HEK293T (cell line): ENCODE results near the gene LRP11.
"Not testable (repeated sequence)": the region's sequence is repeated elsewhere in the genome, so short reads cannot be mapped to it uniquely, and the experiment has no call there.

Experiments
- CTCF ChIA-PET: fragments of 350-600 bp; formaldehyde crosslinking; extraction: SDS; loops from one replicate; lab custom pipeline; 2021; ENCODE audit warnings: antibody characterized with exemption, inconsistent platforms; lab: Yijun Ruan, JAX
- POLR2A ChIA-PET: fragments of 350-600 bp; formaldehyde crosslinking; extraction: SDS; loops from one replicate; lab custom pipeline; 2020; ENCODE audit warnings: antibody characterized with exemption, inconsistent platforms; lab: Yijun Ruan, JAX
- DNase-seq: peaks from one replicate; pipeline ENCODE4 v3.0.0; 2012; ENCODE audit warnings: mixed read lengths; ENCODE audit errors: extremely low spot score
- ARNT ChIP-seq: fragments of 450-650 bp; IDR thresholded peaks from 2 replicates; pipeline ENCODE4 v1.6.1; 2017; ENCODE audit warnings: mild to moderate bottlenecking
- BHLHE40 ChIP-seq: fragments of 450-650 bp; IDR thresholded peaks from 2 replicates; pipeline ENCODE4 v1.6.1; 2016; ENCODE audit warnings: mild to moderate bottlenecking, moderate library complexity, borderline replicate concordance
- CTBP1 ChIP-seq: fragments of 450-650 bp; IDR thresholded peaks from 2 replicates; pipeline ENCODE4 v1.6.1; 2016; ENCODE audit warnings: borderline replicate concordance
- ELF4 ChIP-seq: fragments of 450-650 bp; IDR thresholded peaks from 2 replicates; pipeline ENCODE4 v1.6.1; 2017; ENCODE audit warnings: antibody characterized with exemption
- FOXA1 ChIP-seq: fragments of 450-650 bp; IDR thresholded peaks from 2 replicates; pipeline ENCODE4 v1.6.1; 2016; ENCODE audit warnings: mild to moderate bottlenecking
- FOXK2 ChIP-seq: fragments of 450-650 bp; IDR thresholded peaks from 2 replicates; pipeline ENCODE4 v1.6.1; 2016; ENCODE audit warnings: mild to moderate bottlenecking
- FOXM1 ChIP-seq: fragments of 450-650 bp; IDR thresholded peaks from 2 replicates; pipeline ENCODE4 v1.6.1; 2017; ENCODE audit warnings: mild to moderate bottlenecking, borderline replicate concordance
- HDGF ChIP-seq: fragments of 450-650 bp; IDR thresholded peaks from 2 replicates; pipeline ENCODE4 v1.6.1; 2017; ENCODE audit warnings: antibody characterized with exemption, borderline replicate concordance
- L3MBTL2 ChIP-seq: fragments of 450-650 bp; conservative IDR thresholded peaks from 2 replicates; pipeline ENCODE4 v1.6.1; 2016; ENCODE audit warnings: mild to moderate bottlenecking
- LEF1 ChIP-seq: fragments of 450-650 bp; IDR thresholded peaks from 2 replicates; pipeline ENCODE4 v1.6.1; 2017; ENCODE audit warnings: mild to moderate bottlenecking, borderline replicate concordance
- NFRKB ChIP-seq: fragments of 450-650 bp; IDR thresholded peaks from 2 replicates; pipeline ENCODE4 v1.6.1; 2016; ENCODE audit warnings: mild to moderate bottlenecking, moderate library complexity
- SP1 ChIP-seq: fragments of 450-650 bp; IDR thresholded peaks from 2 replicates; pipeline ENCODE4 v1.6.1; 2017
- SUZ12 ChIP-seq: fragments of 450-650 bp; IDR thresholded peaks from 2 replicates; pipeline ENCODE4 v1.6.1; 2016; ENCODE audit warnings: mild to moderate bottlenecking
- TARDBP ChIP-seq: fragments of 450-650 bp; IDR thresholded peaks from 2 replicates; pipeline ENCODE4 v1.6.1; 2016
- ZNF384 ChIP-seq: fragments of 450-650 bp; IDR thresholded peaks from 2 replicates; pipeline ENCODE4 v1.6.1; 2016
- TF ChIP-seq, protein P1 (sequence below): fragments of 450-650 bp; IDR thresholded peaks from 2 replicates; pipeline ENCODE4 v1.6.1; 2016

The LRP11 gene

DNA sequence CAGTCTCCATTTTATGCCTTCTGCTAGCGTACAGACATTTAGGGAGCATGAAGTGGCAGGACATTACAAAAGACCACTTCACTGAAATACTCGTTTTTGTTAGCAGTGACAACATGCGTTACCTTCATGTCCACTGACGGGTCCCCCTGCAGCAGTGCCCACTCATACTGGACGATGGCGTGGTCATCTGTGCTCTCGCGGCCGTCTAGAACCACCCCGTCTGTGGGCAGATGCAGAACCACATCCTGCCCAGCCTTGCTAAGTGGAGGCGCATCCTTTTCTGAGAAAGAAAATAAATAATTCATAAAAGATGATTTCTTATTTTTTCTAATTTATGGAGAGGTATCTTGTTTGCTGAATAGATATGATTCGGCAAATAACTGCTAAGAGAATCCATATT is 11.3 kb downstream of the LRP11 start:
- DNase-seq = no peak
- no peak for TF ChIP-seq ARNT
- no peak for TF ChIP-seq ELF4
- TF ChIP-seq, protein P1, sequence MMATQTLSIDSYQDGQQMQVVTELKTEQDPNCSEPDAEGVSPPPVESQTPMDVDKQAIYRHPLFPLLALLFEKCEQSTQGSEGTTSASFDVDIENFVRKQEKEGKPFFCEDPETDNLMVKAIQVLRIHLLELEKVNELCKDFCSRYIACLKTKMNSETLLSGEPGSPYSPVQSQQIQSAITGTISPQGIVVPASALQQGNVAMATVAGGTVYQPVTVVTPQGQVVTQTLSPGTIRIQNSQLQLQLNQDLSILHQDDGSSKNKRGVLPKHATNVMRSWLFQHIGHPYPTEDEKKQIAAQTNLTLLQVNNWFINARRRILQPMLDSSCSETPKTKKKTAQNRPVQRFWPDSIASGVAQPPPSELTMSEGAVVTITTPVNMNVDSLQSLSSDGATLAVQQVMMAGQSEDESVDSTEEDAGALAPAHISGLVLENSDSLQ = no peak
- TF ChIP-seq FOXK2 = no peak
- POLR2A ChIA-PET = no interaction called here
- CTCF ChIA-PET = no interaction called here

- ChIA-PET POLR2A (no interaction called here), CTCF (no interaction called here)
- DNase-seq = no peak
- TF ChIP-seq HDGF (no peak), CTBP1 (no peak), TARDBP (no peak), FOXM1 (no peak), NFRKB (no peak), SP1 (no peak), L3MBTL2 (no peak), ARNT (no peak)
These were observed 12.0 kb downstream of the LRP11 start for GRCh38 chr6:149852180-149852579.

GRCh38 chr6:149851461-149852110 is 12.6 kb downstream of the LRP11 start:
- no peak for TF ChIP-seq L3MBTL2
- TF ChIP-seq ELF4 = no peak
- TF ChIP-seq ARNT = no peak
- no peak for TF ChIP-seq TARDBP
- no peak for TF ChIP-seq HDGF
- TF ChIP-seq SP1 = no peak
- no peak for TF ChIP-seq LEF1
- TF ChIP-seq, protein P1 = no peak
- TF ChIP-seq FOXA1 = no peak
- no peak for TF ChIP-seq FOXM1
- no peak for TF ChIP-seq FOXK2
- TF ChIP-seq NFRKB = no peak
- no peak for TF ChIP-seq CTBP1
- no peak for TF ChIP-seq BHLHE40
- no peak for TF ChIP-seq SUZ12
- TF ChIP-seq ZNF384 = no peak
- no peak for DNase-seq
- POLR2A ChIA-PET = no interaction called here
- CTCF ChIA-PET = no interaction called here

DNA sequence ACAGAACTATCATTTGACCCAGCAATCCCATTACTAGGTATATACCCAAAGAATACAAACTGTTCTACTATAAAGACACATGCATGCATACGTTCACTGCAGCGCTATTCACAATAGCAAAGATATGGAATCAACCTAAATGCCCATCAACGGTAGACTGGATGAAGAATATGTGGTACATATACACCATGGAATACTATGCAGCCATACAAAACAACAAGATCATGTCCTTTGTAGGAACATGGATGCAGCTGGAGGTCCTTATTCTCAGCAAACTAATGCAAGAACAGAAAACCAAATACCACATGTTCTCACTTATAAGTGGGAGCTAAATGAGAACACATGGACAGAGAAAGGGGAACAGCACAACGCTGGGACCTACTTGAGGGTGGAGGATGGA is 15.8 kb downstream of the LRP11 start:
- CTCF ChIA-PET = interaction anchor here (0.7 kb wide), 1 partner anchor 955 kb away, joined by 5 read pairs; no protein-coding TSS in a partner anchor
- DNase-seq, POLR2A ChIA-PET: not testable (repeated sequence)

DNA sequence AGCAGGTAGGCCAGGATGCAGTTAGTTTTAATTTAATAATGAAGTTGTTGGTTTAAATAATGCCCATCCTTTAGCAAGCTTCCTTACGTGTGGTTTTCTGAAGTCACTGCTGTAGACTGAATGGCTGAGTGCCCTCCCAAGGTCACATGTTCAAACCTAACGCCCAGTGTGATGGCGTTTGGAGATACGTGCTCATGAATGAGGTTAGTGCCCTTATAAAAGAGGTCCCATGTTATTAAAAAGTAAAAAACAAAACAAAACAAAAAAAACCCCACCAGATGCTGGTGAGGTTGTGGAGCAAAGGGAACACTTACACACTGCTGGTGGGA is 16.3 kb downstream of the LRP11 start:
- TF ChIP-seq FOXK2 (no peak), NFRKB (no peak), HDGF (no peak), SP1 (no peak), TARDBP (no peak), CTBP1 (no peak), FOXM1 (no peak), ARNT (no peak), ZNF384 (no peak), BHLHE40 (no peak), L3MBTL2 (no peak), ELF4 (no peak), LEF1 (no peak), SUZ12 (no peak)
- POLR2A ChIA-PET = interaction anchor here (0.6 to 1.6 kb wide), 3 partner anchors 8 to 16 kb away, joined by 3 to 7 read pairs (median 3); partner anchors contain the start of gene LRP11
- CTCF ChIA-PET = interaction anchor here (0.7 to 1.6 kb wide), 7 partner anchors 9 to 955 kb away, joined by 3 to 7 read pairs (median 4); no protein-coding TSS in a partner anchor
- DNase-seq = no peak

DNA sequence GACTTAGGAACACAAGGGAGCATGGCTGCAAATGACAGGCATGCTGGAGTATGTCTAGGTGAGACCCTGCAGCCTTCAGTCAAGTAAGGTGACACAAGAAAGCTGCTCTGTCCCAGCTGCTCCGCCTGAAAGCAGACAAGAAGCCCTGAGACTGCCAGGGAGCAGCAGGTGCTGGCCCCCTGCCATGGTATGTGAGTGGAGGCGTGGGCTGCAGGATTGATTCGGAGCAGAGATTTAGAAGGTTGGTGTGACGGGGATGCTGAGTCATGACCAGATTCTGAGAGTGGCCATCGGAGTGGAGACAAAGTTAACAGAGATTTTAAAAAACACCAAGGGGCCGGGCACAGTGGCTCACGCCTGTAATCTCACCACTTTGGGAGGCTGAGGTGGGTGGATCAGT is 17.8 kb downstream of the LRP11 start:
- no peak for DNase-seq
- ChIA-PET POLR2A (interaction anchor here (1.6 kb wide), 1 partner anchor 17 kb away, joined by 7 read pairs; the partner anchor contains the start of gene LRP11), CTCF (interaction anchor here (0.6 to 1.6 kb wide), 3 partner anchors 14 to 79 kb away, joined by 3 to 7 read pairs (median 4); no protein-coding TSS in a partner anchor)
- no peak for TF ChIP-seq FOXK2
- no peak for TF ChIP-seq SUZ12
- TF ChIP-seq SP1 = no peak

DNA sequence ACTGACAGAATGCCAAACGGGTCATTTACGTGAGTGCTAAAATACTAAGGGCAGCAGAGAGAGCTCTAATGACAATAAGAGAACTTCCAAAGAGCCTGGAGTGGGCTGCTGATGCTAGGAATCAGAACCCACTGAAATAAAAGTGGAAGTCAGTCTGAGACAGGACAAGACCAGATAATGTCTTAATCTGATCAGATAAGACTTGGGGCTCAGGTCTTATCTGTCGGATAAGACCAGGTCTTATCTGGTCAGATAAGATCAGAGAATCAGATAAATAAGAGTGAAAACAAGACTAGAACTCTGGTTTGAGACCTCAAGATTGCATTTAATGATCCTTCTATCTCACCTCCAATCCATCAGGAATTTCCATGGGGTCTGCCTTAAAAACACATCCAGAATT is 18.6 kb downstream of the LRP11 start:
- ChIA-PET POLR2A (no interaction called here), CTCF (interaction anchor here (0.6 to 0.8 kb wide), 2 partner anchors 15 to 18 kb away, joined by 4 read pairs; no protein-coding TSS in a partner anchor)
- no peak for DNase-seq
- TF ChIP-seq BHLHE40 = no peak
- no peak for TF ChIP-seq NFRKB
- TF ChIP-seq SP1 = no peak
- no peak for TF ChIP-seq L3MBTL2
- no peak for TF ChIP-seq SUZ12
- no peak for TF ChIP-seq HDGF
- TF ChIP-seq ZNF384 = no peak
- no peak for TF ChIP-seq FOXM1

DNA sequence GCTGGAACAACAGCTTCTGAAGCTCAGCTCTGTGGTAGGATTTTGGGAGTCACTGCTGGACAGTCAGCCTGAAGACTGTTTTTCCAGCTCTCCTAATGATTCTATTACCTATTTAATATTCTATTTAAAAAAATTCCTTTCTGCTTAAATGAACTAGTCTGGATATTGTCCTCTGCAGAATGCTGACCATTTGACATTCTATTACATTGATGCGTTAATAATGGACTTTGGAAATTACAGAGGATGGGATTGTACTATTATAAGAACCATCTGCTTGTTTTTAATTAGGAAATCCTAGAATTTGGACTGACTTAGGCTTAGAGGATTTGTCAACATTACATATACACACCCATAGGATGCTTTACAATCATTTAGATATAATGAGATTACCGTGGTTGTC is 19.7 kb downstream of the LRP11 start:
- ChIA-PET CTCF (no interaction called here), POLR2A (no interaction called here)
- TF ChIP-seq L3MBTL2 = no peak
- no peak for TF ChIP-seq CTBP1
- no peak for TF ChIP-seq NFRKB
- TF ChIP-seq FOXA1 = no peak
- TF ChIP-seq FOXK2 = no peak
- TF ChIP-seq SUZ12 = no peak
- TF ChIP-seq ZNF384 = no peak
- TF ChIP-seq FOXM1 = no peak
- TF ChIP-seq SP1 = no peak
- no peak for TF ChIP-seq ARNT
- TF ChIP-seq, protein P1 = no peak
- no peak for TF ChIP-seq HDGF
- TF ChIP-seq BHLHE40 = no peak
- no peak for TF ChIP-seq TARDBP
- TF ChIP-seq LEF1 = no peak
- TF ChIP-seq ELF4 = no peak
- DNase-seq = no peak

GRCh38 chr6:149844036-149844435 is 20.1 kb downstream of the LRP11 start:
- DNase-seq, POLR2A ChIA-PET, CTCF ChIA-PET: not testable (repeated sequence)
